SK-N-SH (cell line): ENCODE data around the gene AR. TPM values are rescaled to one million over a fixed set of nuclear protein-coding genes. Genes with fewer than 3 reads are reported as not detected.

Experiments
- CTCF ChIA-PET: fragments of 300-600, 350-600 bp; formaldehyde crosslinking; extraction: SDS; loops from one replicate; lab custom pipeline; 2021; lab: Yijun Ruan, JAX
- POLR2A ChIA-PET: fragments of 350-600 bp; sonication (Branson Sonifier 250); formaldehyde crosslinking; extraction: SDS; loops from one replicate; lab custom pipeline; 2020; ENCODE audit warnings: antibody characterized with exemption, inconsistent platforms; lab: Yijun Ruan, JAX
- DNase-seq: peaks from one replicate; pipeline ENCODE4 v3.0.0; 2012
- H2AFZ ChIP-seq: fragments of 200-600 bp; sonication (generic); 2 replicates; pipeline ENCODE4 v1.8.1; 2016; ENCODE audit warnings: antibody characterized with exemption, mild to moderate bottlenecking, low read depth
- H3F3A ChIP-seq: fragments of 200-600 bp; sonication (generic); replicated peaks from 2 replicates; pipeline ENCODE3; 2016; ENCODE audit warnings: antibody characterized with exemption, mild to moderate bottlenecking; ENCODE audit not compliant: insufficient read depth
- H3K27ac ChIP-seq, 2 experiments: fragments of 200-500 bp in 1 of 2; fragments of 200-600 bp in 1 of 2; sonication (Bioruptor generic) in 1 of 2; sonication (generic), shearing (Covaris generic) in 1 of 2; 2 replicates each; pipeline versions ENCODE4 v1.5.1 to v1.6.1; 2014 to 2016; ENCODE audit warnings: low read depth in 2 of 2, inconsistent platforms in 1 of 2, low read length in 1 of 2, mild to moderate bottlenecking in 1 of 2, mixed read lengths in 1 of 2
- H3K27me3 ChIP-seq: fragments of 200-600 bp; sonication (generic), shearing (Covaris generic); 2 replicates; pipeline ENCODE4 v1.6.1; 2016; ENCODE audit warnings: mixed run types; ENCODE audit not compliant: insufficient read depth
- H3K36me3 ChIP-seq, 2 experiments: fragments of 200-500 bp in 1 of 2; fragments of 200-600 bp in 1 of 2; sonication (Bioruptor generic) in 1 of 2; sonication (generic) in 1 of 2; replicated peaks in 1 of 2; 2 replicates each; pipeline versions ENCODE3 to v1.5.1; 2014 to 2016; ENCODE audit warnings: low read length in 1 of 2, mild to moderate bottlenecking in 1 of 2; ENCODE audit not compliant: insufficient read depth in 2 of 2, control insufficient read depth in 1 of 2
- H3K4me1 ChIP-seq, 2 experiments: fragments of 200-500 bp in 1 of 2; fragments of 200-600 bp in 1 of 2; sonication (Bioruptor generic) in 1 of 2; sonication (generic), shearing (Covaris generic) in 1 of 2; 2 replicates each; pipeline versions ENCODE4 v1.5.1 to v1.6.1; 2014 to 2016; ENCODE audit warnings: low read depth in 1 of 2, low read length in 1 of 2, mixed run types in 1 of 2; ENCODE audit not compliant: insufficient read depth in 2 of 2, control insufficient read depth in 1 of 2
- H3K4me2 ChIP-seq: fragments of 200-600 bp; sonication (generic), shearing (Covaris generic); 2 replicates; pipeline ENCODE4 v1.6.1; 2017; ENCODE audit warnings: mixed run types
- H3K4me3 ChIP-seq, 2 experiments: fragments of 200-500 bp in 1 of 2; fragments of 200-600 bp in 1 of 2; sonication (Bioruptor generic) in 1 of 2; sonication (generic), shearing (Covaris generic) in 1 of 2; 2 replicates each; pipeline versions ENCODE4 v1.5.1 to v1.8.1; 2014 to 2016; ENCODE audit warnings: low read depth in 2 of 2, inconsistent platforms in 1 of 2, low read length in 1 of 2, mild to moderate bottlenecking in 1 of 2, mixed read lengths in 1 of 2, moderate library complexity in 1 of 2
- H3K79me2 ChIP-seq: fragments of 200-600 bp; sonication (generic); 2 replicates; pipeline ENCODE4 v1.8.1; 2017; ENCODE audit warnings: mild to moderate bottlenecking; ENCODE audit not compliant: insufficient read depth
- H3K9ac ChIP-seq: fragments of 200-600 bp; sonication (generic); 2 replicates; pipeline ENCODE4 v1.6.1; 2017; ENCODE audit warnings: mixed run types
- H3K9me2 ChIP-seq: fragments of 200-600 bp; sonication (generic); 2 replicates; pipeline ENCODE4 v1.6.1; 2017; ENCODE audit warnings: mixed run types
- H3K9me3 ChIP-seq: fragments of 200-600 bp; sonication (generic); 2 replicates; pipeline ENCODE4 v1.6.1; 2017; ENCODE audit warnings: mixed run types, mild to moderate bottlenecking, moderate library complexity
- H4K20me1 ChIP-seq: fragments of 200-600 bp; sonication (generic); 2 replicates; pipeline ENCODE4 v1.6.1; 2017; ENCODE audit warnings: mild to moderate bottlenecking, mixed run types; ENCODE audit not compliant: insufficient read depth
- CHD2 ChIP-seq: fragments of 150-350 bp; IDR thresholded peaks from 2 replicates; pipeline ENCODE4 v1.6.1; 2018; ENCODE audit warnings: low read length; ENCODE audit not compliant: partially characterized antibody
- ELF1 ChIP-seq: IDR thresholded peaks from 2 replicates; pipeline ENCODE4 v1.4.0; 2012
- EZH2phosphoT487 ChIP-seq: fragments of 200-600 bp; sonication (generic); IDR thresholded peaks from 2 replicates; pipeline ENCODE4 v1.6.1; 2017; ENCODE audit warnings: low read depth, mixed run types, mild to moderate bottlenecking, antibody characterized with exemption, moderate library complexity, borderline replicate concordance
- MEF2A ChIP-seq: IDR thresholded peaks from 2 replicates; pipeline ENCODE4 v1.4.0; 2012; ENCODE audit warnings: low read depth, borderline replicate concordance
- MXI1 ChIP-seq: IDR thresholded peaks from 2 replicates; pipeline ENCODE4 v1.6.1; 2012; ENCODE audit warnings: mild to moderate bottlenecking, low read depth, low read length, improper control_type of control experiment
- RAD21 ChIP-seq: IDR thresholded peaks from 2 replicates; pipeline ENCODE4 v1.6.1; 2012; ENCODE audit warnings: mild to moderate bottlenecking, low read length
- RFX5 ChIP-seq: IDR thresholded peaks from 2 replicates; pipeline ENCODE4 v1.6.1; 2012; ENCODE audit warnings: mild to moderate bottlenecking, improper control_type of control experiment, low read length
- RXRA ChIP-seq: IDR thresholded peaks from 2 replicates; pipeline ENCODE4 v1.4.0; 2012; ENCODE audit warnings: low read depth, mild to moderate bottlenecking, borderline replicate concordance
- SIN3A ChIP-seq: IDR thresholded peaks from 2 replicates; pipeline ENCODE4 v1.6.1; 2012; ENCODE audit warnings: low read depth, mild to moderate bottlenecking, low read length, moderate library complexity, borderline replicate concordance
- SMC3 ChIP-seq: IDR thresholded peaks from 2 replicates; pipeline ENCODE4 v1.6.1; 2012; ENCODE audit warnings: low read depth, low read length, improper control_type of control experiment
- TCF12 ChIP-seq: IDR thresholded peaks from 2 replicates; pipeline ENCODE4 v1.4.0; 2012
- TEAD4 ChIP-seq: IDR thresholded peaks from 2 replicates; pipeline ENCODE4 v1.4.0; 2012; ENCODE audit warnings: mild to moderate bottlenecking, borderline replicate concordance; ENCODE audit not compliant: insufficient read depth
- WGBS: methylation state at CpG from one replicate; pipeline ENCODE4 v1.1.6; 2017; ENCODE audit warnings: low lambda C conversion rate; 5-methylcytosine and 5-hydroxymethylcytosine counted together
- polyA plus RNA-seq, 3 experiments: library from polyadenylated mRNA; depleted of rRNA; stranded (reverse); fragments of >200 nt; gene quantifications; 2 replicates each; pipeline ENCODE4 v1.2.3, GENCODE V29; 2012
- TF ChIP-seq, protein P1 (sequence below): fragments of 150-350 bp; IDR thresholded peaks from 2 replicates; pipeline ENCODE4 v1.6.1; 2016; ENCODE audit warnings: mild to moderate bottlenecking, low read depth, low read length
- TF ChIP-seq, protein P2 (sequence below): IDR thresholded peaks from 2 replicates; pipeline ENCODE4 v1.6.1; 2012; ENCODE audit warnings: mild to moderate bottlenecking, low read depth, low read length, moderate library complexity

The AR gene
- polyA plus RNA-seq, 1 of the 3 experiments (the other 2 are of a cell fraction): not detected

DNA sequence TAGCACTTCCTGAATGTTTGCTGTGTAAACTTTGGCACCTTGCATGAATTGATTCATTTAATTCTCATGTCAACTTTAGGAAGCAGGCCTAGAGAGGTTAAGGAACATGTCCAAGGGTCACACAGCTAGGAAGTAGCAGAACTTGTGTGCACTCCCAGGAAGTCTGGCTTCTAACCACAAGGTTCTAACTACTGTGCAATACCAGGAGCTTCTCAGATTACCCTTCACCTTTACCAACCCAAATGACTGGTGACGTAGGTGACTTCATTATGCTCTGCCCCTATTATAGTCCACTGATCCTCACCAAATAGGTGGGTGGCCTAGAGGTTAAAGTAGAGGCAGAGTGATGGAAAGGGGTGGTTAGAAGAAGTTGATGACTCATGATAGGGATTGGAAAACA is 14.4 kb downstream of the AR start:
- Histone ChIP-seq H3K9me2 (no peaks in the 10 kb centered on the region), H3K27me3 (no peaks in the 10 kb centered on the region), H2AFZ (no peak overlapping the region), H3K27ac (no peak overlapping the region), H3K79me2 (no peaks in the 10 kb centered on the region), H3K4me1 (no peaks in the 10 kb centered on the region), H3K9ac (no peak overlapping the region), H3F3A (no peaks in the 10 kb centered on the region), H4K20me1 (no peaks in the 10 kb centered on the region), H3K9me3 (no peaks in the 10 kb centered on the region), H3K4me3 (no peak overlapping the region), H3K4me2 (no peak overlapping the region), H3K36me3 (no peaks in the 10 kb centered on the region)
- POLR2A ChIA-PET: no interaction called here
- TF ChIP-seq, protein P1, sequence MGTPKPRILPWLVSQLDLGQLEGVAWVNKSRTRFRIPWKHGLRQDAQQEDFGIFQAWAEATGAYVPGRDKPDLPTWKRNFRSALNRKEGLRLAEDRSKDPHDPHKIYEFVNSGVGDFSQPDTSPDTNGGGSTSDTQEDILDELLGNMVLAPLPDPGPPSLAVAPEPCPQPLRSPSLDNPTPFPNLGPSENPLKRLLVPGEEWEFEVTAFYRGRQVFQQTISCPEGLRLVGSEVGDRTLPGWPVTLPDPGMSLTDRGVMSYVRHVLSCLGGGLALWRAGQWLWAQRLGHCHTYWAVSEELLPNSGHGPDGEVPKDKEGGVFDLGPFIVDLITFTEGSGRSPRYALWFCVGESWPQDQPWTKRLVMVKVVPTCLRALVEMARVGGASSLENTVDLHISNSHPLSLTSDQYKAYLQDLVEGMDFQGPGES: no peak
- TF ChIP-seq MEF2A (no peak), MXI1 (no peak), CHD2 (no peak)
- no peak for DNase-seq
- WGBS: 0% methylated on average over 1 of the region's 1 CpG
- CTCF ChIA-PET: no interaction called here

DNA sequence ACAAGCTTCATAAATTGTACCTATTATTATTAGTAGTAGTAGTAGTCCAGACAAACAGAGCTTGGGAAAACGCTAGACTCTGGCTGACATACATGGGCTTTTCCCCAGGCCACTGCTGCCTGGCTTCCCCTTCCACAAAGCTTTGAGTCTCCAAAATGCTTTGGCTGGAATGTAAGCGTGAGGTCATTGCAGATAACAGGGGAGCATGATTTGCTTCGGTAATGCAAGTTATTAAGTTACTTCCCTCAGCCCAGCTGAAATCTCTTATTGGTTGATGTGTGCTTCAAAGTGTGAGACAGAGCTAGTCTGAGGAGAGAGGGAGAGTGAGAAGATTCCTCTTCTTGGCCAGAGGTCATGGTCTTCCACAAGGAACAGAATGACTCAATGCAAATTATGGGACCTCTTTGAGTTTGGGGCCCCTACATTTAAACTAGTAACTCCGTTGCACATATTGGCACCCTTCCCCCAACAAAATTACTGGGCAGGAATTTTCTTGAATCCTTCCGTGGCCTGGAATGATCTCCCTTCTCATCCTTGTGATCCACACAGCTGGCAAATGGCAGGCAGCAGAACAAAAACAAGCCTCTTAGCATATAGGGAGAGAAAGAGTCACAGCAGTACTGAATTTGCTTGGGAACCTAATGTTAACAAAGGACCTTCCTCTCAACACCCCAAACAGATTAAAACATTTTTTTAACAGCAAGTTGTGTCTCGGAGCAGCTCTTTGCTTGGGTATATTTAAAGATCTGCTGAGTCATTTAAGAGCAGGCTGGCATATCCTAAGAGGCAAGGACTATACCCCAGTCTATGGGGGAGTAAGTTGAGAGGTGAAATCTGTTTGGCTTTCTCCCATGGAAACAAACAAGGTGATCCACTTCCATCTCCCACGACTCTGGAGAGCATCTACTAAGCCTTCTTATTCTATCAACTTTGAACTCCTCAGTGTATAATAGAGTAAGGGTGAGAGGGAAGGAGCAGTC is 19.9 kb downstream of the AR start:
- no peaks in the 10 kb centered on the region for H3K36me3 ChIP-seq
- DNase-seq: no peak
- H3K4me2 ChIP-seq: no peak overlapping the region
- POLR2A ChIA-PET: no interaction called here
- no peak overlapping the region for H3K27ac ChIP-seq
- no peaks in the 10 kb centered on the region for H3K9me3 ChIP-seq
- no peaks in the 10 kb centered on the region for H3K79me2 ChIP-seq
- no peaks in the 10 kb centered on the region for H4K20me1 ChIP-seq
- no peak overlapping the region for H3K4me3 ChIP-seq
- H2AFZ ChIP-seq: no peak overlapping the region
- H3K9ac ChIP-seq: no peak overlapping the region
- no peaks in the 10 kb centered on the region; the same call in 1 of the 2 replicates for H3K27me3 ChIP-seq
- CTCF ChIA-PET: interaction anchor here (0.6 to 1.7 kb wide), 3 partner anchors 9 to 1386 kb away, joined by 3 to 5 read pairs (median 4); no protein-coding TSS in a partner anchor
- no peaks in the 10 kb centered on the region for H3K4me1 ChIP-seq
- WGBS: 0% methylated on average over 7 of the region's 7 CpGs
- H3K9me2 ChIP-seq: no peaks in the 10 kb centered on the region
- TF ChIP-seq RXRA: no peak
- no peak for TF ChIP-seq MXI1
- no peak for TF ChIP-seq MEF2A
- TF ChIP-seq RAD21: no peak
- TF ChIP-seq, protein P1: no peak
- TF ChIP-seq ELF1: no peak
- no peak for TF ChIP-seq RFX5
- TF ChIP-seq EZH2phosphoT487: no peak
- no peak for TF ChIP-seq SMC3
- TF ChIP-seq, protein P2, sequence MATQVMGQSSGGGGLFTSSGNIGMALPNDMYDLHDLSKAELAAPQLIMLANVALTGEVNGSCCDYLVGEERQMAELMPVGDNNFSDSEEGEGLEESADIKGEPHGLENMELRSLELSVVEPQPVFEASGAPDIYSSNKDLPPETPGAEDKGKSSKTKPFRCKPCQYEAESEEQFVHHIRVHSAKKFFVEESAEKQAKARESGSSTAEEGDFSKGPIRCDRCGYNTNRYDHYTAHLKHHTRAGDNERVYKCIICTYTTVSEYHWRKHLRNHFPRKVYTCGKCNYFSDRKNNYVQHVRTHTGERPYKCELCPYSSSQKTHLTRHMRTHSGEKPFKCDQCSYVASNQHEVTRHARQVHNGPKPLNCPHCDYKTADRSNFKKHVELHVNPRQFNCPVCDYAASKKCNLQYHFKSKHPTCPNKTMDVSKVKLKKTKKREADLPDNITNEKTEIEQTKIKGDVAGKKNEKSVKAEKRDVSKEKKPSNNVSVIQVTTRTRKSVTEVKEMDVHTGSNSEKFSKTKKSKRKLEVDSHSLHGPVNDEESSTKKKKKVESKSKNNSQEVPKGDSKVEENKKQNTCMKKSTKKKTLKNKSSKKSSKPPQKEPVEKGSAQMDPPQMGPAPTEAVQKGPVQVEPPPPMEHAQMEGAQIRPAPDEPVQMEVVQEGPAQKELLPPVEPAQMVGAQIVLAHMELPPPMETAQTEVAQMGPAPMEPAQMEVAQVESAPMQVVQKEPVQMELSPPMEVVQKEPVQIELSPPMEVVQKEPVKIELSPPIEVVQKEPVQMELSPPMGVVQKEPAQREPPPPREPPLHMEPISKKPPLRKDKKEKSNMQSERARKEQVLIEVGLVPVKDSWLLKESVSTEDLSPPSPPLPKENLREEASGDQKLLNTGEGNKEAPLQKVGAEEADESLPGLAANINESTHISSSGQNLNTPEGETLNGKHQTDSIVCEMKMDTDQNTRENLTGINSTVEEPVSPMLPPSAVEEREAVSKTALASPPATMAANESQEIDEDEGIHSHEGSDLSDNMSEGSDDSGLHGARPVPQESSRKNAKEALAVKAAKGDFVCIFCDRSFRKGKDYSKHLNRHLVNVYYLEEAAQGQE: no peak
- no peak for TF ChIP-seq SIN3A
- TF ChIP-seq TEAD4: no peak
- TF ChIP-seq TCF12: no peak
- no peaks in the 10 kb centered on the region for H3F3A ChIP-seq
